GM20431 (cell line): ENCODE data around the gene SEC24B.
"Not testable (repeated sequence)": the region's sequence is repeated elsewhere in the genome, so short reads cannot be mapped to it uniquely, and the experiment has no call there.

Experiments
- in situ Hi-C: fragments of 300-500 bp; cut with MseI, MboI; formaldehyde crosslinking; loops from one replicate; pipeline ENCODE4 v1.15.0; 2020; ENCODE audit warnings: low sequenced_read_pairs; ENCODE audit not compliant: unreplicated experiment

The SEC24B gene

GRCh38 chr4:109425405-109425804, 8.2 kb upstream of the SEC24B start:
- in situ Hi-C loops: loop anchor here (10.0 kb wide), 1 partner anchor 379 kb away; the partner anchor contains the start of gene CFI

GRCh38 chr4:109429545-109429944, 4.1 kb upstream of the SEC24B start:
- in situ Hi-C loops: loop anchor here (10.0 kb wide), 1 partner anchor 375 kb away; the partner anchor contains the start of gene CFI

- in situ Hi-C loops: no loop called here
Measured at GRCh38 chr4:109432203-109432602, 1.4 kb upstream of the SEC24B start.

- in situ Hi-C loops: no loop called here
Measured at GRCh38 chr4:109432696-109433095, 919 bp upstream of the SEC24B start.

GRCh38 chr4:109434007-109434971, 674 bp downstream of the SEC24B start:
- in situ Hi-C loops: no loop called here

GRCh38 chr4:109435635-109436034, 2.0 kb downstream of the SEC24B start:
- in situ Hi-C loops: no loop called here

GRCh38 chr4:109436504-109436903, 2.9 kb downstream of the SEC24B start:
- in situ Hi-C loops: no loop called here

- in situ Hi-C loops: no loop called here
Measured at GRCh38 chr4:109440948-109441347, 7.3 kb downstream of the SEC24B start.

- in situ Hi-C loops: no loop called here
Measured at GRCh38 chr4:109441862-109442458, 8.3 kb downstream of the SEC24B start.

- in situ Hi-C loops: no loop called here
Measured at GRCh38 chr4:109444182-109444844, 10.7 kb downstream of the SEC24B start.

GRCh38 chr4:109447278-109447677, 13.7 kb downstream of the SEC24B start:
- in situ Hi-C loops: no loop called here

GRCh38 chr4:109451544-109452273, 18.1 kb downstream of the SEC24B start:
- in situ Hi-C loops: no loop called here

GRCh38 chr4:109453110-109453509, 19.5 kb downstream of the SEC24B start:
- in situ Hi-C loops: not testable (repeated sequence)

GRCh38 chr4:109462297-109462696, 28.7 kb downstream of the SEC24B start:
- in situ Hi-C loops: no loop called here

GRCh38 chr4:109462802-109463201, 29.2 kb downstream of the SEC24B start:
- in situ Hi-C loops: no loop called here

GRCh38 chr4:109465069-109465468, 31.5 kb downstream of the SEC24B start:
- in situ Hi-C loops: no loop called here

GRCh38 chr4:109469915-109470314, 36.3 kb downstream of the SEC24B start:
- in situ Hi-C loops: no loop called here

GRCh38 chr4:109472343-109472761, 38.7 kb downstream of the SEC24B start:
- in situ Hi-C loops: no loop called here

GRCh38 chr4:109473824-109474223, 40.2 kb downstream of the SEC24B start:
- in situ Hi-C loops: no loop called here

GRCh38 chr4:109486007-109486406, 52.4 kb downstream of the SEC24B start:
- in situ Hi-C loops: no loop called here
